ENCODE data around the gene SIGLEC5. TPM values are rescaled to one million over a fixed set of nuclear protein-coding genes. Genes with fewer than 3 reads are reported as not detected.
A peak's percentile ranks its signal among the peaks of the same experiment; 100 is the strongest.

Gene SIGLEC5
- total RNA-seq, 1 experiment from 2014 or later, result not detected

DNA sequence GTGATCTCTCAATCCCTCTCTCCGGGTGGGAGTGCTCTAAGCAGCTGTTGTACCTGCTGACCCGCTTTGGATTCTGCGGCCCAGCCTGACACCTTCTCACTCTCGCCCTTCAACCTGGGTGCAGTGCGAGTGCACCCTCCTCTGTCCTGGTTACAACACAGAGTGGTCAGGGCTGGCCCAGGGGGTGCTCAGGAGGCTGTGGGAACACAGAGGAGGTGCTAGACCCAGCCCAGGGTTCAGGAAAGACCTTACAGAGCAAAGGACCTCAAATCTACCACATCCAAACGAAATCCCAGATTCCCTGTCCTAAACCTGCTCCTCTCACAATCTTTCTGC is 35.5 kb downstream of the SIGLEC5 start:
- peaks cover 20% of the 10 kb centered on the region for H3K4me1 Mint-ChIP-seq (ENCODE audit: low read depth, unreplicated experiment)
- peaks cover 11% of the 10 kb centered on the region for H3K27me3 Mint-ChIP-seq (ENCODE audit: unreplicated experiment)
- intact Hi-C loops (cut with micrococcal nuclease; ENCODE audit: unreplicated experiment), result no loop called here
- H3K36me3 Mint-ChIP-seq (ENCODE audit: insufficient read depth, unreplicated experiment), result peaks cover 23% of the 10 kb centered on the region
- H3K9me3 Mint-ChIP-seq (ENCODE audit: low read depth, unreplicated experiment), result peaks cover 10% of the 10 kb centered on the region
- CTCF ChIA-PET, result interaction anchor here (1.5 kb wide), 1 partner anchor 14 kb away, joined by 3 read pairs; no protein-coding TSS in a partner anchor
- TF ChIP-seq, protein P1, sequence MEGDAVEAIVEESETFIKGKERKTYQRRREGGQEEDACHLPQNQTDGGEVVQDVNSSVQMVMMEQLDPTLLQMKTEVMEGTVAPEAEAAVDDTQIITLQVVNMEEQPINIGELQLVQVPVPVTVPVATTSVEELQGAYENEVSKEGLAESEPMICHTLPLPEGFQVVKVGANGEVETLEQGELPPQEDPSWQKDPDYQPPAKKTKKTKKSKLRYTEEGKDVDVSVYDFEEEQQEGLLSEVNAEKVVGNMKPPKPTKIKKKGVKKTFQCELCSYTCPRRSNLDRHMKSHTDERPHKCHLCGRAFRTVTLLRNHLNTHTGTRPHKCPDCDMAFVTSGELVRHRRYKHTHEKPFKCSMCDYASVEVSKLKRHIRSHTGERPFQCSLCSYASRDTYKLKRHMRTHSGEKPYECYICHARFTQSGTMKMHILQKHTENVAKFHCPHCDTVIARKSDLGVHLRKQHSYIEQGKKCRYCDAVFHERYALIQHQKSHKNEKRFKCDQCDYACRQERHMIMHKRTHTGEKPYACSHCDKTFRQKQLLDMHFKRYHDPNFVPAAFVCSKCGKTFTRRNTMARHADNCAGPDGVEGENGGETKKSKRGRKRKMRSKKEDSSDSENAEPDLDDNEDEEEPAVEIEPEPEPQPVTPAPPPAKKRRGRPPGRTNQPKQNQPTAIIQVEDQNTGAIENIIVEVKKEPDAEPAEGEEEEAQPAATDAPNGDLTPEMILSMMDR (IDR thresholded peaks at IDR 0.05; ENCODE audit: unreplicated experiment), result no peak
- H3K4me3 Mint-ChIP-seq (ENCODE audit: low read depth, unreplicated experiment), result peak overlapping the region; percentile 97
- no peak for DNase-seq
- BruUV-seq (replicated peaks), result no TSS peak
- peak overlapping the region; percentile 45 for H3K27ac Mint-ChIP-seq (ENCODE audit: unreplicated experiment)

DNA sequence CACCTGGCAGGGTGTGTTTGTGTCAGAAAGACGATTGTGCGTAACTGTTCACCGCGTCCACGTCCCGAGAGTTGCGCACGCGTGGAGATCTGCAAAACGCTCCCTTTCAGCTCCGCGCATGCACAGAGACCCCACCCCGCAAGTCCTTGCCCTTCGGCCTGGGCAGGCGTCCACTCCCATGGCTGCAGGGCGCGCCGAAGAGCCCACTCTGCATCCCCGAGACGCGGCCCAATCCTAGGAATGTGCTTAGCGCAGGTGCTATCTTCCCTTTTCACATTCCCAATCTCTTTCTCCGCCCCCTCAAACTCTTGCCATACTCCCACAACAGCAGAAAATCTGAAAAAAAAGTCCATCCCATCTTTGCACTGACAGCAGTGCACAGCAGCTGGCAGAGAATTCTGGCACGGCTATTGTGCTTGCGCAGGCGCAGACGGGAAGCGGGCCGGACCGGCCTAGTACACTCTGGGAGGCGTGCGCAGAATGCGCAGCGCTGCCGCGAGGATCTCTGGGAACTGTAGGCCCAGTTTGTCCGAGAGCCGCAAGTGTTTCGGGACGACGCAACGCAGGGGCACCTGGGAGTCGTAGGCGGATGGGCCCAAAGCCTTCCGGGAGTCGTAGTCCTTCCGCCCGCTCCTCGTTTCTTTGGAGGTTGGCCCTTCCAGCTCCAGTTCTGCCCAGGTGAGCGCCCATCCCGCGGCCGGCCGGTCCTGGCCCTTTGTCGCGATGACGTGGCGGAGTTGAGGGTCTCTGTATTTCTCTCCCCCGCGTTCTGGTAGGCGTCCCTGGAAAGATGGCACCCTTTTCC is 36.0 kb downstream of the SIGLEC5 start:
- Mint-ChIP-seq H3K36me3 (ENCODE audit: insufficient read depth, unreplicated experiment) (peaks cover 23% of the 10 kb centered on the region), H3K27ac (ENCODE audit: unreplicated experiment) (peak overlapping the region; percentile 45), H3K4me1 (ENCODE audit: low read depth, unreplicated experiment) (peaks cover 20% of the 10 kb centered on the region), H3K4me3 (ENCODE audit: low read depth, unreplicated experiment) (peak overlapping the region; percentile 97), H3K9me3 (ENCODE audit: low read depth, unreplicated experiment) (peaks cover 12% of the 10 kb centered on the region), H3K27me3 (ENCODE audit: unreplicated experiment) (peaks cover 11% of the 10 kb centered on the region)
- intact Hi-C loops (cut with micrococcal nuclease; ENCODE audit: unreplicated experiment), result no loop called here
- DNase-seq, result peak; percentile 98
- no TSS peak for BruUV-seq (replicated peaks)
- CTCF ChIA-PET, result interaction anchor here (1.5 kb wide), 1 partner anchor 13 kb away, joined by 3 read pairs; no protein-coding TSS in a partner anchor
- TF ChIP-seq, protein P1 (IDR thresholded peaks at IDR 0.05; ENCODE audit: unreplicated experiment), result no peak

DNA sequence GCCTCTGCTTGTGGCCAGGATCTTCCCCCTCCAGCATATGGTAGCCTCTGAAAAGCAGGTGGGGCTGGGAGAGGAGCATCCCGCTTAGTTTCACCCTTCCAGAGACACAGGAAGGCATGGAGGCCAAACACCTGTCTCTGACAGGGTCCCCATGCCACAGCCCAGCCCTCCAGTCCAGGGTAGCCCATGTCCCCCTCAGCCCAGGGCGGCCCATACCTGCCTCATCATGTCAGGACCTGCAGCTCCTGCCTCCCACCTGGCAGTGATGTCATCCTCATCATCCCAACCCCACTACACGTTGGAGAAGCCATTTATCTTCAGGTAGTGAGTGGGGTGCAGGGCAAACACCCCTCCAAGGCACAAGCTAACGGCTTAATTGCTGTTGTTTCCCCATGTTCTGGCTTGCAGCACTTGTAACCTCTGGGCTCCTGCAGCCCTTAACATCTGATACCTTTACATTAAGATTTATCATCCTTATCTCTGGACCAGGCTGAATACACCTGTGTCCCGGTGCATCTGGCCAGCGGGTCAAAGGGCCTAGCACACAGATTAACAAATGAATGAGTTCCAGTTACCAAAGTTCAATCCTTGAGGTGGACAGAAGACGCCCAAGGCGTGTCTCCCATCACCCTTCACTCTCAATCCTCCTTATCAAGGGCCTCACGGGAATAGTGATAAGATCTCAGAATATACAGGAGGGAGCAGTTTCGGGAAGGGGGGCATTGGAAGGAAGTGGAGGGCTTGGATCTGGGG is 36.9 kb downstream of the SIGLEC5 start:
- no TSS peak for BruUV-seq (replicated peaks)
- TF ChIP-seq, protein P1 (IDR thresholded peaks at IDR 0.05; ENCODE audit: unreplicated experiment), result no peak
- H3K4me1 Mint-ChIP-seq (ENCODE audit: low read depth, unreplicated experiment), result peaks cover 20% of the 10 kb centered on the region
- intact Hi-C loops (cut with micrococcal nuclease; ENCODE audit: unreplicated experiment), result no loop called here
- H3K4me3 Mint-ChIP-seq (ENCODE audit: low read depth, unreplicated experiment), result peak overlapping the region; percentile 97
- CTCF ChIA-PET, result interaction anchor here (1.5 kb wide), 1 partner anchor 12 kb away, joined by 3 read pairs; no protein-coding TSS in a partner anchor
- DNase-seq, result no peak
- peaks cover 23% of the 10 kb centered on the region for H3K36me3 Mint-ChIP-seq (ENCODE audit: insufficient read depth, unreplicated experiment)
- H3K27me3 Mint-ChIP-seq (ENCODE audit: unreplicated experiment), result peaks cover 11% of the 10 kb centered on the region
- peaks cover 12% of the 10 kb centered on the region for H3K9me3 Mint-ChIP-seq (ENCODE audit: low read depth, unreplicated experiment)
- peak overlapping the region; percentile 45 for H3K27ac Mint-ChIP-seq (ENCODE audit: unreplicated experiment)

DNA sequence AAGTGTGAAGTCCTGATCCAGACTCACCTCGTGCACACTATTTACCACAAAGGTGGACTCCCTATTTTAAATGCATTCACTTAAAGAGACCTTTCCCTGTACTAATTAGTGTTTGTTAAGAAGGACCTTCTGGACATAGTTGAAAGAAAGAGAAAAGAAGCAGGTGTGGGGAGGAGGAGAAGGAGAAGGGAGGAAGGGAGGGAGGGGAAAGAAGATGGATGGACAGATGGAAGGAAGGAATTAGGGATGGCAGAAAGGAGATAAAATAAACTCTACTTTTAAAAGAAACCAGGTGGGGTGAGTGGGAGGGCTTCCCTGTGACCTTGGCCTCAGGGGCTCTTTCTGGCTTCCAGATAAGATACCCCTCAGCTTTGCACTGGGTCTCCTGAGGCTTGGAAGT is 37.7 kb downstream of the SIGLEC5 start:
- Mint-ChIP-seq H3K4me3 (ENCODE audit: low read depth, unreplicated experiment) (no peak overlapping the region), H3K27ac (ENCODE audit: unreplicated experiment) (no peak overlapping the region), H3K27me3 (ENCODE audit: unreplicated experiment) (peaks cover 11% of the 10 kb centered on the region), H3K36me3 (ENCODE audit: insufficient read depth, unreplicated experiment) (peaks cover 23% of the 10 kb centered on the region), H3K9me3 (ENCODE audit: low read depth, unreplicated experiment) (peaks cover 14% of the 10 kb centered on the region), H3K4me1 (ENCODE audit: low read depth, unreplicated experiment) (peaks cover 20% of the 10 kb centered on the region)
- TF ChIP-seq, protein P1 (IDR thresholded peaks at IDR 0.05; ENCODE audit: unreplicated experiment), result no peak
- DNase-seq, result no peak
- CTCF ChIA-PET, result no interaction called here
- BruUV-seq (replicated peaks), result no TSS peak
- intact Hi-C loops (cut with micrococcal nuclease; ENCODE audit: unreplicated experiment), result no loop called here

All from Calu3 (cell line).